Measurements from ENCODE around the gene DNAH11.
"Not testable (repeated sequence)": the region's sequence is repeated elsewhere in the genome, so short reads cannot be mapped to it uniquely, and the experiment has no call there.

Gene DNAH11

DNA sequence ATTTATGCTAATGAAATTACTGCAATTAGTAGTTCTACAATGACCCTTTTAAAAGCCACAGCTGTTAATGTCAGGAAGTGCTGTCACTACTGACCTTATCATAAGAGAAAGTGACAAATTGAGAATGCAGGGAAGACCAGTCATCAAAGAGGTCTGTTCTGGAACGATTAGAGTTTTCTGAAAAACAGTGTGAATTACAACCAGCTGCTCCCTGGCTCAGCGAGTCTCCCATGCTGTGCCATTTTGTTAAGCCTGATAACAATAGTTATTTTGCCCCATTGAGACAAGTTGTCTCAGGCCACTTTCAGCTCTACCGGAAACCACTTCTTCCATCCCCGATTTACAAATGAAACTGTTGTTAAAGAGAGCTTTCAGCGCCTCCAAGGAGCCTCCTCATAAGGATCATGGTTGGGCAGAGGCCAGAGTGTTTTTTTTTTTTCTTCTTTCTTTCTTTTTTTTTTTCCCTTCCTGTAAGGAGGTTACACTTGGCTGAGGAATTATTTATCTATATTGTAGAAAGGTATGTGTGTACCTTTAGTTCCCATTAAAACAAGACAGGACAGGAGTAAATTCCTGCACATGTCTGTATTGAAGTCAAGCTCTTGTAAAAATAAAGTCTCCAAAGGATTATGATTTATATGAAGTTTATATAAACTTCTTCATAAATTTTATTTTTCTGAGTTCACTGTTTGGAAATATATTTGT is 229.2 kb downstream of the DNAH11 start:
- no peak for DNase-seq (ENCODE audit: low spot score)

DNA sequence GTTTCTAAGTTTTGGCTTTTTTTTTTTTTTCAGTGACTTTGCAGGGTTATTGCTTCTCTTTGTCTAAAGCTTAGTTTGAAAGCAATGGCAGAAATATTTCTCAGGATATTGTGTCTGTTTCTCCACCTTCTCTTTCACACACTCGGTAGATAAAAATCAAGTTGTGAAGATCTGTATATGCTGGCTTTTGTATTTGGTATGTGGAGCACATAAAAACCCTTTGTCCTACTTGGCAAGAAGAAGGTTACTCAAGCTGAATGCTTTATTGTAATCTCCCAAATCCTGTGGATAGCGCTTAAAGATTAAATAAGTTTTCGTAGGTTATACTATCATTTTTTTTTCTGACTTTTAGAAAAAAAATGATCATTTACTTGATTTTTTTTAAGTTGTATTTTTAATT is 230.5 kb downstream of the DNAH11 start:
- DNase-seq (ENCODE audit: low spot score) = no peak

DNA sequence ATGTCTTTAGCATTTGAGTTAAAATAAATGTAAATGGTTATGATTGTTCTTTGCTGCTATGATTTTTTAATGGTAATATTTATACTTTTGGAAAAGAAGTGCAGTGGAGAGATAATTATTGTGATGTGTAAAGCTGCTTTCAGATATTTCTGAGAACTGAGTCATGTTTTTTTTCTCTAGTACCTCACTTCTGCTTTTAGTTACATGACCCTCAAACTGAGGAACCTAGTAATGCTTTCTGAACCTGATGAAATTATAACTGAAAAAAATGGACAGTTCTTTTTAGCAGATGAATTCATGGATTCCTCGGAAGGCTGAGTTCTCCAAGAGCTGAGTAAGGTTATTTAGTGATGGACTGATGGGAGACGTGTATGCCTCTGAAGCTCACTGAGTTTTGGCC is 235.1 kb downstream of the DNAH11 start:
- no peak for DNase-seq (ENCODE audit: low spot score)

DNA sequence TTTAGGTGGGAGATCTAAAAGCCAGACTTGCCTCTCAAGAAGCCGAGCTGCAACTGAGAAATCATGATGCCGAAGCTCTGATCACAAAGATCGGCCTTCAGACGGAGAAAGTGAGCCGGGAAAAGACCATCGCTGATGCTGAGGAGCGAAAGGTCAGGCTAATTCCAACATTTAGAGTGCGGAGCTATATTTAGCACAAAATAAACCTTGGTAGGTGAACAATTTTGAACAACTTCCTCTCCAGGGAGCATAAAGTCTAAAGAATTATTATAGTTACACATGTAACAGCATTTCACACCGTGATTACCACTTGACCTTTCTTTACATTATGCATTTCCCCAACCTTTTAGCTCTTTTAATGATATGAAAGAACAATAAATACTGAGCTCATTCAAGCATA is 236.1 kb downstream of the DNAH11 start:
- DNase-seq (ENCODE audit: low spot score) = no peak

DNA sequence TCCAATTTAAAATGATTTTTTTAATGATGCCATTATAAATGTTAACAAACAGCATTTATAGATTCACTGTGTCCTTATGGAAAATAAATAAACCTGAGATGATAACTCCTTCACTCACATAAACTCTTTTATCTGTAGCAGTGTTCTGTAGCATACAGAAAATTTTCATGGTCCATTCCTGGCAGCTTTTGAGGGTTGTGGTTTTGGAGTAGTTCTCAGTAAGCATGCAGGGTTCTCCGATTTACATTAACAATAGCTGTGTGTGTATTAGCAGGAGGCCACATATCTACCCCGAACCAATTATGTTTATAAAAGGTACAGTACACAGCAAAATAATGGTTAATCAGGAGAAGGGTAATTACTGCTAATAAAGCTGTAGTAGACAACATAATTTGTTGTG is 240.2 kb downstream of the DNAH11 start:
- no peak for DNase-seq (ENCODE audit: low spot score)

DNA sequence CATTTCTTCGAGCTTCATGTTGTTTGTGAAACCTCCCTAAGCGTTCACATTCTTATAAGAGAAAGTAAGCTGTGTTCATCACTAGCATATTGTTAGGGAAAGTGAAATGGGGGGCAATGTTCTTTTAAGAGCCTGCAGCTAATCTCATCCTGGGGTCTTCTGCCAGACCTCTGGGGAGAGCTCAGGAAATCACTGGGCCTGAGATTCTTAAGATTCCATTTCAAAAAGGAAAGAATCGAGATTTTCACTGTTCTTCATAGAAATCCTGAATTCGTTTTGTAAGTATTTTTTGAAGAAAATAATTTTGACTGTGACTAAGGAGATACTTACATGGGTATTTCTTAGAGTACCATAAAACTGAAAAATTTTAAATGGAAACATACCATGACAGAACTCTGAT is 242.2 kb downstream of the DNAH11 start:
- DNase-seq (ENCODE audit: low spot score) = no peak

DNA sequence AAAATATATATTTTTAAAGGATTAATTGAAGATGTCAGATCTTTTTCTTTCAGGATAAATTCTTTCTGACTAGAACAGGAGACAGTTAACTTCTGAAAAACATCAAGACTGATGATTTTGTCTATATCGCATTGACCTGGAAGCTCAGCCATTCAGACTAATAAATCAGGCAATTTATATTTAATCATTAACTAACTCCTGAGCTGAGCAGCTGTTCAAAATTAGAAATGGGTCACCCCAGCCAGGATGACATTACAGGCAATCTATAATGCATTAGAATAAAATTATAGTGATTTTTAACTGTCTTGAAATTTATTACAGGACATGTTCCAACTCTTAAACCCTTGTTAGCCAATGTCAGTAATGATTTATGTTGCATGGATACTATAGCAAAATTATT is 263.0 kb downstream of the DNAH11 start:
- DNase-seq (ENCODE audit: low spot score) = no peak

DNA sequence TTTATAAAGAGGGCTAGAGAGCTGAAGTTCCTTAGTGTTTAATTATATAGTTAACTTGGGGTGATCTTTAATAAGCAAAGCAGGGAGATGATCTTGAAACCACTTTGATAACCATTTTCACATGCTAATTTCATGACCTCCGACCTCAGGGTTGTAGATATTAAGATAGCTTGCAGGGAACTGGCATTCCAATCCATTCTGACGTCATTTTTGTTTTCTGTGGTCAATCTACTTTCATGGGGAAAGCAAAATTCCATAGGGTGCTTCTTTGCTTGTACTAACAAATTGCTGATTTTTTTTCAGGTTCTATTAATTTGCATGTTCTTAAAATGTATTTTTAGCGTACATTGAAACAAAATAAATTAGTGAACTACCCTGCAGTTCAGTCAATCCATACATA is 263.5 kb downstream of the DNAH11 start:
- no peak for DNase-seq (ENCODE audit: low spot score)

DNA sequence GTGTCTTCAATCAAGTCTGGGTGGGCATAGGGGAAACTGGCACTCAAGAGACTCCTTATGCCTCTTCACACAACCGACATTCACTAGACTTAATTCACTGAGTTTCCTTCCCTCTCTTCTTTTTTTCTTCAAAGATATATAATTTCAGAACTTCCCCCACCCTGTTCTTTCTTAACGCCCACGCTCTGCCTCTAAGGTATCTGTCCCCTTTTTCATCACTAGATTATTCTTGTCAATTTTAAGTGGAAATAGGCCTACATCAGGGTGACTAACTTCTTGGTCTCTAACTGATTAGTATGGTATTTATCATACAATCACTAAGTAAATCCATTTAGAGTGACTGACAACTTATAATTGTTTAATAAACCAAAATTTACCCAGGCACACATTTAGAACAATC is 276.2 kb downstream of the DNAH11 start:
- no peak for DNase-seq (ENCODE audit: low spot score)

DNA sequence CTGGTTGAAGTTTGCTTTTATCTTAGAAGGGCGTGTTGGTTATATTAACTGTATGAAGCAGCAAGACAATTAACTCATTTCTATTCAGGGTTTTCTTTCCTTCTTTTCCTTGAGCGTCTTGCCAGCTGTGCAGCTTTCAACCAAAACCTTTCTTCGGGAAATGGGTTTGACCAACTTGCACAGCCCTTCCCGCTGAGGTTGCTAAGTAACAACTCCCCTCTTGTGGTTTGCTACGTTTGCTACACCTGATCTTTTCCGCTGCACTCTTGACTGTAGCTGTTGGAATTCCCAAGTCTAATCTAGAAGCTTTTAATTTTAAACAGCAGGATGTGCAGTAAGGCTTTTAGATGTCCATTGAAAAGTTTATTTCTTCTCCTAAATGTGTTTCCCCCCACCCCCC is 286.0 kb downstream of the DNAH11 start:
- no peak for DNase-seq (ENCODE audit: low spot score)

DNA sequence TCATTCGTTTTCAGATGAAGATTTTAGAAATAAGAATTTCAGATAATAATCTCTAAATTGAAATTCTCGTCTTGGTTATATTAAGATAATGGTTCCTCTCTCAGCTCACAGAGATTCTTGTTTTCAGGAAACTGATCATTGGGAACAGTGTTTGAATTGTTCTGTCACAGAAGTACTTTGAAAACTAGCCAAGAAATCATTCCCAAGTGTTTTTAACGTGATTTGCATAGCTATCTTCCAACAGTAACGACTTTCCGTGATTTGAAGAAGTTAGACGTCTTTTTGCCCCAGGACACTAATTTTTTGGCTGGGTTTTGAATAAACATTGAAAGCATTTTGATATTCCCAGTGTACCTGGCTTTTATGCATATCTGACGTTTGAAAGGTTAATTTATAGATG is 286.9 kb downstream of the DNAH11 start:
- DNase-seq (ENCODE audit: low spot score) = no peak

DNA sequence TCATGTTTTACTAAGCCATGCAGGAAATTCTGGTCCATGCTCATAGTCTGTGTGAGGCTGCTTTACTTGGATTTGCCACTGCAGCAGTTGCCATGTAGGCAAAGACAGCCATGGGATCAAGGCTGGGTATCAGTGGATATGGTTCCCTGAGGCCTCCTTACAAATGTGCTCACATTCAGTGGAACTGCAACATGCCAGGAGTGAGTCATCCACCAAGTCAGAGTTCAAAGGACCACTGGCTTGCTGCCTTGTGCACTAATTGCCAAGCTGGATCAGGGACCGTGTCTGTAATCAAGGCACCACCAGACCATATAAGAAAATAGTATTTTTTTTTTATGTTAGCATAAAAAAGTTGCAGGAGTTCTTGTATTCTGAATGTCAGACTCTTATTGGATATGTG is 301.9 kb downstream of the DNAH11 start:
- no peak for DNase-seq (ENCODE audit: low spot score)

DNA sequence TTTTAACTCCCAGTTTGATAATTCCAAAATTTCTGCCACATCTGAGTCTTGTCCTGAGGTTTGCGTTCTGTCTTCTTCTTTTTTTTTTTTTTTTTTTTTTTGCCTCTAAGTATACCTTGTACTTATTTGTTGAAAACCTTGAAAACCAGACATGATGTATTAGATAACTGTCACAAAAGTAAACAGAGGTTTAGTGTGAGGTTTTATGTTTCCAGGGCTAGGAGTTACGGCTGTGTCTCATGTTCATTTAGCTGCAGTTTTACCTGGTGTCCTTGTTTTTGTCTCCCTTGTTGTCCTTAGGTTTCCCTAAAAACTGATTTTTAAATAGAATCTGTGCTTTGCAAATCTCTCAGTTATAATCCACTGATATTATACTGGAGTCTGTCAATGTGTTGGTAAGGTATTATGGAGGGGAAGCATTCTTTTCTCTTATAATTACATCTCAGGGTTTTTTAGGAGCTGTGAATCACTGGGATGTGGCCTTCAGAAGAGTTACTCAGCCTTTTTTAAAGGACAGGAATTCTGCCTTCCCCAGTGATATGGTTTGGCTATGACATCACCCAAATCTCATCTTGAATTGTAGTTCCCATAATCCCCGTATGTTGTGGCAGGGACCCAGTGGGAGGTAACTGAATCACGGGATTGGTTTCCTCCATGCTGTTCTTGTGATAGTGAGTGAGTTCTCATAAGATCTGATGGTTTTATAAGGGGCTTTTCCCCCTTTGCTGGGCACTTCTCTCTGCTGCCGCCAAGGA is 307.9 kb downstream of the DNAH11 start:
- no peak for DNase-seq (ENCODE audit: low spot score)

DNA sequence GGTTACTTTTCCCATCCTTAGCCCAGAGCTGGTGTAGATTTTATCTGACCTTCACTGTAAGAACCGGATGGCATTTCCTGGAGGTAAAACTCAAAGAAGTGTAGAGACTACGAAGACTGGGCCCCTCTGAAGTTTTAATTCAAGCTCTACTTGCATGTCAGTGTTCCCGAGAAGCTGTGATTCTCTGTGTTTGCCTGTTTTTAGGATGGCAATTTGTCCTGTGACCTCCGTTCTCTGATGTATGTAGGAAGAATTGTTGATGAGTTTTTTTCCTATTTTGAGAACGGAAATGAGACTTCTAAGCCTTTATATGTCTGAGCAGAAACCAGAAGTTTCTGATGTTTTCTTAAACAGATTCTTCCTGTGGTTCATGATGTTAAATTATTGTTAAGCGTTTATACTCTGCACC is 308.7 kb downstream of the DNAH11 start:
- no peak for DNase-seq (ENCODE audit: low spot score)

DNA sequence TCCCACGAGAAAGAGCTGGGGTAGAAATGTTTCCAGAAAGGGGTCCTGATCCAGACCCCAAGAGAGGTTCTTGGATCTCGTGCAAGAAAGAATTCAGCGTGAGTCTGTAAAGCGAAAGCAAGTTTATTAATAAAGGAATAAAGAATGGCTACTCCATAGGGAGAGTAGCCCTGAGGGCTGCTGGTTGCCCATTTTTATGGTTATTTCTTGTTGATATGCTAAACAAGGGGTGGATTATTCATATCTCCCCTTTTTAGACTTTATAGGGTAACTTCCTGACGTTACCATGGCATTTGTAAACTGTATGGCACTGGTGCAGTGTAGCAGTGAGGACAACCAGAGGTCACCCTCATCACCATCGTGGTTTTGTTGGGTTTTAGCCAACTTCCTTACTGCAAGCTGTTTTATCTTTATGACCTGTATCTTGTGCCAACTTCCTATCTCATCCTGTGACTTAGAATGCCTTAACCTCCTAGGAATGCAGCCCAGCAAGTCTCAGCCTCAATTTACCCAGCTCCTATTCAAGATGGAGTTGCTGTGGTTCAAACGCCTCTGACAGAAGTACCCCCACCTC is 322.9 kb downstream of the DNAH11 start:
- DNase-seq (ENCODE audit: low spot score) = not testable (repeated sequence)

DNA sequence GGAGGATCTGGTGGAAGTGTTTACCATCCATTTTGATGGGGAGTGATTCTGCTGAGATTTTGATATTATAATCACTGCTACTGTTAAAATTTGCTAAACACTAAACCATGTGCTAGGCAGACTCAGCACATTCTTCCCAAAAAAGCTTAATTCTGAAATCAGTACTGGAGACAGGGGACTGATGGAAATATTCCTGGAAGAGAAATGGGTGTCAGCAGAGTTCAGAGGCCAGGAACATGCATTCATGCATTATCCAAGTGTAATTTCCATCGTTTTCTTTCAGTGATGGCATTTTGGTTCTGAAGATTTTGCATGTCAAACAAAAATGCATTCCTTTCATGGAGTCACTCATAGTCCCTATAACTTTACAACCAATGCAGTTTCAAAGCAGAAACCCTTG is 323.9 kb downstream of the DNAH11 start:
- no peak for DNase-seq (ENCODE audit: low spot score)

DNA sequence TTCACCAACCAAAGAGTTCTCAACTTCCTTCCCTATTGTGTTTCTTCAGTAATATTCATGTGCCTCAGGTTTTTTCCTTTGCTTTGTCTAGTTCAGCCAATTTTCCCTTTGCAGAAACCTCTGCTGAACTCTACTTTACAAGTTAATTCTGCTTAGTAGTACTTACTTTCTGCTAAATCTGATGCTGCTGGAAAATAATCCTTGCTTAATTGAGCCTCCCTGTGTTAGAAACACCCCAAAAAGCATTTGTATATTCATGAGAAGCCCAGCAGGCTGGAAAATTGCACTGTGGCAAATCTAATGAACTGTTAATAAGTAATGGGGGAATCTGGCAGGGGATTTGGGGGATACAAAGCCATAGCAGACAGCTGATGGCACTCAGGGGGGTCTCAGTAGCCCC is 324.4 kb downstream of the DNAH11 start:
- no peak for DNase-seq (ENCODE audit: low spot score)

DNA sequence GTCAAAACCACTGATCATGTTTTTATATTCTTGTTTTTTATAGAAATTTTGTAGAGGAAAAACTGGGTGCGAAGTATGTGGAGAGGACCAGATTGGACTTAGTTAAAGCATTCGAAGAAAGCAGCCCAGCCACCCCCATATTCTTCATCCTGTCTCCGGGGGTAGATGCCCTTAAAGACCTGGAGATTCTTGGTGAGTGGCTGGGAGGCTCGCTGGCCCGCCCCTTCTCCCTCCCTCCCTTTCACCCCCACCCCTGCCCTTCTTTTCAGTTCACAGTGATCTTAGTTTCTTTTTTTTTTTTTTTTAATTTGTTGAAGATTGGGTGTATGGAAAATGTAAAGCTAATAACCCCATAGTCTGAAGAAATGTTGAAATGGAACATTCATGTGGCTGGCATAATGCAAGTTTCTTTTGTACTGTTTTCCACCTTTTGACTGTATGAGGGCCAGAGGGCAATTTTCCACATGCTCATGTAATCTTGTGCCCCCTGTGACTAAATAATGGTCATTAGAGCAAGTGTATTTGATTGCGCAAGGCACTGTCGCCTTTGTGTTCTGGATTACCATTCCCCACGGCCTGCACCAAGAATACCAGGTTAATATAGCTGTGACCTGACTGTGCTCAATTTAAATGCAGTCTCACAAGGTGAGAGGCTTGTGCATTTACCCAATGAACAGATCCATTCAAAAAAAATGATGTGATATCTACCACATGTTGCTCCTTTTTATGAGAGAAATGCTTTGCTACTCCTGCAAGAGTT is 325.2 kb downstream of the DNAH11 start:
- no peak for DNase-seq (ENCODE audit: low spot score)

DNA sequence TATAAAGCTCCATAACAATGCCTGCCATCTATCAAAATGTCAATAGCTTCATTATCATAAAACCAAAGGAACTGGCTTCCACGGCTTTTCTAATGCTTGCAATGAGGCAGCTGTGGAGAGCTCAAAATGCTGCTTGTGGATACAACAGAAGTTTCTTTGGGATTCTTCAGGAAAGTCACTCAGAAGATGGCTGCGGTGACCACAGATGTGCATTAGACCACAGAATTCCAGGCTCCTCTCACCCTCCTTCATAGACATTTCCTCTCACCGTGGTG is 325.7 kb downstream of the DNAH11 start:
- DNase-seq (ENCODE audit: low spot score) = no peak

DNA sequence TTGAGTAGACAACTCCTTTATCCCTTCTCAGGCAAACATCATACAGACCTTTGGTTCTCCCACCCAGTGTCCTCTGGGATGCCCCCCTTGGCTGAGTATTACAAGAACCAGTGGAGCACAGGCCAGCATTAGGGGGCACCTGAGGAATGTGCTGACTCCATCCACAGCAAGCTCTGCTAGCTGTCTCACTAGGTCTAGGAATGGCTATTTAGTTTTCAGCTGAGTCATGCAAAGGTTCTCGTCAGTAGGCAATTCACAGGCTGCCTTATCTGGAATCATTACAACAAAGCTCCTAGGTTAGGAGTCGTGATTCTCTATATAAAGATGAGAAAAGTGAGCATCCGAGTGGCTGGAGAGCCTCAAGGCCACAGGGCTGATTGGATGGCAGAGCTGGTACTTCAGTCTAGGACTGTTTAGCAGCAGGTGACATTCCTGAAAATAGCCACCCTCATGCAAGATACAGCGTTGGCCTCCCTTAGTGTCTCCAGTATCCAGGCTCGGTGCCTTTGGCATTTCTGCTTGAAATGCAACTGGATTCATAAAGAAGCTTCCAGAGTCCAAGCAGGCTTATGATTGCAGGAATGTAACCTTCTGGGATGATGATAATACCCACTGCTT is 327.1 kb downstream of the DNAH11 start:
- no peak for DNase-seq (ENCODE audit: low spot score)

DNA sequence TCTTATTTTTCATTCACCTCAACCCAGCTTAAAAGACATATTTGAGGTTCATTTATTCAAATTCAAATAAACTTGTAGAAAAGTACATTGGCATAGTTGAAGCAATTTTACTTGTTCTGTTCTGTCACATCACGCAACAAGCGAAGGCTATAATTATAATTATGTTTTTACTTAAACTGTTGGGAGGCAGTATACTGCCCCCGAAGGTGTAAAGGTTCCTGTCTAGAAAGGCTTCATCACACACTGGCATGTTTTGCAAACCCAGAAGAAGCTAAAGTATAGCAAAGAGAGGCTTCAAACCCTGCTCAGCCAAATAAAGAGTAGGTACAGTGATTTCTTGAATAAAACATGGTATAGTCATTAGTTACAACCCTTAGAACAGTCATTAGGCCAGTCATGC is 340.2 kb downstream of the DNAH11 start:
- DNase-seq (ENCODE audit: low spot score) = no peak

DNA sequence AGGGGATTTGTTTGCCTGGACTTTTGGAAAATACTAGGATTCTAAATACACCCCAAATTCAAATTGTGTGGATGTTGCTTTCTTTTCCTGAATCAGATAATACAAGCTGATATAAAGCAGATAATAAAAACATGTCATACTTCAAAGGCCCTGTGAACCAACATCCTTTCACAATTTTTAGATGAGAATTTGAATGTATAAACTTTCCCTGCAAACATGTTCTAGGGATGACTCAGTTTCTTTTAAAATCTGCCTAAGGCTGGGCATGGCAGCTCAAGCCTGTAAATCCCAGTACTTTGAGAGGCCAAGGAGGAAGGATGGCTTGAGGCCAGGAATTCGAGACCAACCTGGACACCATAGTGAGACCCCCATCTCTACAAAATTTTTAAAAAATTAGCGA is 340.7 kb downstream of the DNAH11 start:
- DNase-seq (ENCODE audit: low spot score) = not testable (repeated sequence)

DNA sequence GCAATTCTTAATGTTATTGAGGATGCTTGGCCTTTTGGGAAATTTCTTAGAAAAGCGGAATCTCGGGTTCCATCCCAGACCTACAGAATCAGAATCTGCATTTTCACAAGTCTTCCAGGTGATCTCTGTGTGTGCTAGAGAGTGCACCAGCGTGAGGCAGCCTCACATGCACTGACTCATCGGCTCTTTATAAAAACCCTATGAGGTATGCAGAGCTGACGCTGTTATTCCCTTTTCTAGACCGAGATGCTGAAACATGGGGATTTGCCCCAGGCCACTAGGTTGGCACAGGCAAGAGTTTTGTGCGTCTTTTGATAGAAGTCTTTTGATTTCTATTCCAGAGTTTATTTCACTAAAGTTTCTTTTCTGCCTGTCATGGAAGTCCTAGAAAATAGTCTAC is 341.7 kb downstream of the DNAH11 start:
- no peak for DNase-seq (ENCODE audit: low spot score)

All from left forelimb (tissue), 1 donor.